Activated T-helper 1 cell treated with anti-CD3 and anti-CD28 coated beads, Interleukin-12 subunit alpha, Interleukin-12 subunit beta, Interleukin-2, Interleukin-4 antibody, amounts not matched to agents 30 ng/mL and 10 ng/mL and 1 ng/mL, durations not matched to agents 14 hours and 24 hours and 36 hours (primary cell): ENCODE data around the gene SLC6A20. TPM values are rescaled to one million over a fixed set of nuclear protein-coding genes. Genes with fewer than 3 reads are reported as not detected.

Experiments used
- DNase-seq: peaks from one replicate; pipeline ENCODE4 v3.0.0; 2021; ENCODE audit warnings: low spot score
- H3K27ac Mint-ChIP-seq: one replicate; pipeline ENCODE4 v1.8.0; 2021; ENCODE audit warnings: mild to moderate bottlenecking, mixed read lengths
- H3K27me3 Mint-ChIP-seq: one replicate; pipeline ENCODE4 v1.8.0; 2022; ENCODE audit warnings: mild to moderate bottlenecking, moderate library complexity, mixed read lengths; ENCODE audit not compliant: insufficient read depth
- H3K36me3 Mint-ChIP-seq: one replicate; pipeline ENCODE4 v1.8.0; 2021; ENCODE audit warnings: low read depth, mixed read lengths
- H3K4me1 Mint-ChIP-seq: one replicate; pipeline ENCODE4 v1.8.0; 2021; ENCODE audit warnings: low read depth, mixed read lengths
- H3K4me3 Mint-ChIP-seq: one replicate; pipeline ENCODE4 v1.8.0; 2021; ENCODE audit warnings: mild to moderate bottlenecking, moderate library complexity, mixed read lengths
- H3K9me3 Mint-ChIP-seq: one replicate; pipeline ENCODE4 v1.8.0; 2021; ENCODE audit warnings: mixed read lengths
- intact Hi-C: fragments of 100-400 bp; cut with micrococcal nuclease; formaldehyde crosslinking; loops from one replicate; pipeline ENCODE4 v1.15.1; 2024
- total RNA-seq: library from RNA; stranded (reverse); gene quantifications from 2 replicates; pipeline ENCODE4 v1.2.3, GENCODE V29; 2022

Gene SLC6A20
- total RNA-seq, 1 donor from 2014 or later: not detected

DNA sequence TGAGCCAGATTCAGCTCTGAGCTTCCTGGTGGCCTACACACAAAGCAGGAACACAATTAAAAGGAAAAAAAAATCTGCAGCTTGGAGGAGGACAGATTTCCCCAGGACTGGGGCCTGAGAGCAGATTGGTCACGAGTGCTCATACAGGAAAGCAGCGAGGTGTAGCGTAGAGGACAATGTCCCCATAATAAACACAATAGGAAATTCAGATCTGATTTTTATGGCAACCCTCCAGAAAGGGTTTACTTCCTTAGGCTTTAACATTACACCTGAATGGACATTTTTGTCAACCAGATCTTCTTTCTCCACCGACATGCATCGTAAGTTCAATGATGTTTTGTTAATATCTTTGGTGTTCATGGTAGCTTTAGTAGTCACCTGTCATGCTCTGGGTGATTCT is 23.3 kb downstream of the SLC6A20 start:
- peaks cover 9% of the 10 kb centered on the region for H3K4me1 Mint-ChIP-seq
- H3K9me3 Mint-ChIP-seq: no peaks in the 10 kb centered on the region
- peaks cover 52% of the 10 kb centered on the region for H3K27me3 Mint-ChIP-seq
- no peaks in the 10 kb centered on the region for H3K36me3 Mint-ChIP-seq
- no peak for DNase-seq
- H3K27ac Mint-ChIP-seq: no peak overlapping the region
- H3K4me3 Mint-ChIP-seq: no peak overlapping the region
- intact Hi-C loops: no loop called here

DNA sequence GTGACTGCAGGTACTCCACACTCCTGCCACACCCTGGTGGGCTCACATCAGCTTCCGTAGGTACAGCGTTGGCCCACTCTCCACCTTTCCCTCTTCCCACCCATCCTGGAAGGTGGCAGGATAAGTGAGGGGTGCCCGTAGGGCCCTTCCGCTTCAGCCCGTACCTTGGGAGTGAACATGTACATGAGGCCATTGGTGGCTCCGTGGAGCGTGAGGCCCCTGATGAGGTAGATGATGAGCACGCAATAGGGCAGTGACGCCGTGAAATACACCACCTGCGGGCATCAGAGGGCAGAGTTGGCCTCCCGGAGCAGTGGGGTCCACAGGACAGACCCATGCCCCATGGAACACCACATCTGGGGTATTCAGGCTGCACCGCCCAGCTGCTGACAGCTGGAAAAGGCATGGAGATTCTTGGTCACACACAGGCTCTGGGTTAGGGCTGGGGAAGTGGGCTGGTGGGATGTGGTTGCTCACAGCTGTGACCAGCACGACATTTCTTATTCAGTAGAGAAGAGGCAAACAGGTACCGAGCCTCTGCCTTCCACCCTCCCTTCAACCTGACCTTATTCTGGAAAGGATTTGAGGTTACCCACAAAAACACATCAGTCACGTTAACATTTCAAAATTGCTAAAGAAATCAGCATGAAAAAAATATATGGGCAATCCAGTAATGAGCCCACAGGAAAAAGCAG is 23.8 kb downstream of the SLC6A20 start:
- Mint-ChIP-seq H3K27me3 (peaks cover 53% of the 10 kb centered on the region), H3K36me3 (no peaks in the 10 kb centered on the region), H3K9me3 (peaks cover 5% of the 10 kb centered on the region), H3K27ac (no peak overlapping the region), H3K4me3 (no peak overlapping the region), H3K4me1 (peaks cover 9% of the 10 kb centered on the region)
- no peak for DNase-seq
- intact Hi-C loops: no loop called here

DNA sequence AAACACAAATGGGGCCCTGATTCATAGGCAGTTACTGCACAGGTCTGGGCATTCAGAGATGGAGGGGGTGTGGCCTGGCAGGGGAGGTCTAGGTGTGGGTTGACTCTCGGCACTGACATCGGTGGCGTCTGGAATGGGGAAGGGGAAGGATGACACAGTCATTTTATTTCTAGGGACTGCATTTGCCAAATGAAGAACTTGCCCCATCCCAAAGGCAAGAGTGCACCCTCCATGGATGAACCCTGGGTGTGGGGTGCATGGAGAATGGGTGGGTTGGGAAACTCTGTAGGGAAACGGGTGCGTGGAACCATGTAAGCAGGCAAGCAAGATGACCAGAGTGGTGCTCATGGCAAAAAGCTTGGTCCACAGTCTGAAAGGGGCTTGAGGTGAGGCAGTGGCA is 24.5 kb downstream of the SLC6A20 start:
- Mint-ChIP-seq H3K4me1 (peaks cover 9% of the 10 kb centered on the region), H3K9me3 (peaks cover 10% of the 10 kb centered on the region), H3K4me3 (no peak overlapping the region), H3K36me3 (no peaks in the 10 kb centered on the region), H3K27me3 (peaks cover 57% of the 10 kb centered on the region), H3K27ac (no peak overlapping the region)
- intact Hi-C loops: no loop called here
- DNase-seq: no peak

DNA sequence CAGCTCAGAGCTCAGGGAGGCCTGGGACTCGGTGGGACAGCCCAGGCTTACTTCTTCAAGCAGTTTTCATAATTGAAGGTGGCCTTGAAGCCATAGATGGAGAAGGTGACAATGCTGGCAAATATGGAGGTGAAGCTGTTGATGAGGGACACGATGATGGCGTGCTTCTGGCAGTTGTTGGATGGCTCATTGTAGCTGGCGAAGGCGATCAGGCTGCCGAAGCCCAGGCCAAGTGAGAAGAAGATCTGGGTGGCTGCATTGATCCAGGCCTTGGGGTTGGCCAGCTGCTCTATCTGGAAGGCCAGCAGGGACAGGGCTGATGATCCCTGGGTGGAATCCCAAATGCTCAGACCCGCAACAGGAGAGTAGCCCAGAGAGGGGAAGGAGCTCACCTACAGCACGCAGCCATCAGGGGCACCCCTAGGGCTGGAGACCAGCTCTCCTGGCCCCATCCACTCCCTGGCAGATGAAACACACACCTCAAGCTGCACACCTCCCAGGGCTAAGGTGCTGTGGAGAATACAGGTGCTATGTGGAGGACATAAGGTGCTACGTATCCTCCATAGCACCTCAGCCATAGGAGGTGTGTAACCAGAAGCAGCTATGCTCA is 25.1 kb downstream of the SLC6A20 start:
- Mint-ChIP-seq H3K36me3 (no peaks in the 10 kb centered on the region), H3K4me1 (peaks cover 9% of the 10 kb centered on the region), H3K9me3 (peaks cover 10% of the 10 kb centered on the region), H3K4me3 (no peak overlapping the region), H3K27me3 (peaks cover 57% of the 10 kb centered on the region), H3K27ac (no peak overlapping the region)
- intact Hi-C loops: no loop called here
- DNase-seq: no peak

DNA sequence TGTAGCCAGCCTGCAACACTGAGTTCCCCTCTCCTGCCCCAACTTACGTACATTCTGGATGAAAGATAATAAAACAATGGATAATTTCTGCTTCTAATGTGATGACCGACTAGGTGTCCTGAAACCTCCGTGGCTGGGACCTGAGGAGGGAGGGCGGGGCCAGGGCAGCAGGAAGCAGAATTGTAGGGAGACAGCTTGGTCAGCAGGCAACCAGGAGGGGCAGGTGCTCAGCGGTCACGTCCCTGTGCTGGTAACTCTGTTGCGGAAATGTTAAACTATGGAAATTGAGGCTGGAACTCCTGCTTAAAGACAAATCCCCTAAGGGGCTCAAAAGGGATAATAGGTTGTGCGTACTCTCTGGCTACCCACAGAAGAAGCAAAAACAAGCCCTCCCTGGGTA is 30.4 kb downstream of the SLC6A20 start:
- intact Hi-C loops: no loop called here
- no peak for DNase-seq
- no peak overlapping the region for H3K27ac Mint-ChIP-seq
- H3K27me3 Mint-ChIP-seq: peaks cover 35% of the 10 kb centered on the region
- no peaks in the 10 kb centered on the region for H3K4me1 Mint-ChIP-seq
- no peaks in the 10 kb centered on the region for H3K36me3 Mint-ChIP-seq
- no peak overlapping the region for H3K4me3 Mint-ChIP-seq
- H3K9me3 Mint-ChIP-seq: peaks cover 10% of the 10 kb centered on the region

DNA sequence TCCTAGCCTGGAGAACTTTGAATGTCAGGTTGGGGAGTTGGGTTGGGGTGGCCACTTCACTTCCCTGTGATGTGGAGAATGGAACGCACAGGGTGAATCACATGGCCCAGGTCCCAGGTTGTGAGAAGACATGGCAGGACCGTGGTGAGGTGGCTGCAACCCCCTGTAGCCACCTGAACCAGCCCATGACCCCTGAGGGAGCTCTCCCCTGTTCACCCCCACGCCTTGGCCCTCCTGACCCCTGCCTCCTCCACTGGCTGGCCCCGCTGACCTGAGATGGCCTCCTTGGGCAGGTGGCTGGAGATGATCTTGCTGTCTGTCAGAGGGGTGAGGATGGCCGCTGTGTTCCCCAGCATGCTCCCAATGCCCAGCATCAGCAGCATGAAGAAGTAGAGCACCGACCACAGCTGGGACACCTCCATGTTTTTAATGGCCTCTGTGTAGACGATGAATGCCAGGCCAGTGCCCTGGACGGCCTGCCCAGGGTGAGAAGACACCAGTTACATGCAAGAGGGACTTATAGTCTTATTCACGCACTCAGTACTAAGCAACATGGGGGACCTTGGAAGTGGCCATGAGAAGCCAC is 31.0 kb downstream of the SLC6A20 start:
- no peak for DNase-seq
- no peaks in the 10 kb centered on the region for H3K4me1 Mint-ChIP-seq
- peaks cover 10% of the 10 kb centered on the region for H3K9me3 Mint-ChIP-seq
- intact Hi-C loops: no loop called here
- H3K36me3 Mint-ChIP-seq: no peaks in the 10 kb centered on the region
- H3K27ac Mint-ChIP-seq: no peak overlapping the region
- no peak overlapping the region for H3K4me3 Mint-ChIP-seq
- peaks cover 32% of the 10 kb centered on the region for H3K27me3 Mint-ChIP-seq

DNA sequence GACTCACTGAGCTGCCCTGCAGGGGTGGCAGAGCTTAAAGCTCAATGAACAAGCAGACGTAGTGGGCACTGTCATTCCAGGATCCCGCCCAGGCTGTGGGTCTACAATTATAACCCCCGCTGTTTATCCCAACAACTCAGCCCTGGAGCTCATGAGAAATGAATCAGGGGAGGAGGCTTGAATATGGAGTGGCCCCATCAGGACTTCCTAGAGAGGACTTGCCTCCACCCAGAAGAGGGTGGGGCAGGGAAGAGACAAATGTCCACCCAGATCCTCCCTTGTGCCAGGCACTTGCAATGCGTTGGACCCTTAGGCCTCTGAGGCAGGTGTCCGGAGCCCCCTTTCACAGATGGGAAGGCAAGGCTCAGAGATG is 33.0 kb downstream of the SLC6A20 start:
- Mint-ChIP-seq H3K27ac (no peak overlapping the region), H3K27me3 (peaks cover 14% of the 10 kb centered on the region), H3K36me3 (no peaks in the 10 kb centered on the region), H3K4me1 (no peaks in the 10 kb centered on the region), H3K4me3 (no peak overlapping the region), H3K9me3 (peaks cover 10% of the 10 kb centered on the region)
- intact Hi-C loops: no loop called here
- no peak for DNase-seq

DNA sequence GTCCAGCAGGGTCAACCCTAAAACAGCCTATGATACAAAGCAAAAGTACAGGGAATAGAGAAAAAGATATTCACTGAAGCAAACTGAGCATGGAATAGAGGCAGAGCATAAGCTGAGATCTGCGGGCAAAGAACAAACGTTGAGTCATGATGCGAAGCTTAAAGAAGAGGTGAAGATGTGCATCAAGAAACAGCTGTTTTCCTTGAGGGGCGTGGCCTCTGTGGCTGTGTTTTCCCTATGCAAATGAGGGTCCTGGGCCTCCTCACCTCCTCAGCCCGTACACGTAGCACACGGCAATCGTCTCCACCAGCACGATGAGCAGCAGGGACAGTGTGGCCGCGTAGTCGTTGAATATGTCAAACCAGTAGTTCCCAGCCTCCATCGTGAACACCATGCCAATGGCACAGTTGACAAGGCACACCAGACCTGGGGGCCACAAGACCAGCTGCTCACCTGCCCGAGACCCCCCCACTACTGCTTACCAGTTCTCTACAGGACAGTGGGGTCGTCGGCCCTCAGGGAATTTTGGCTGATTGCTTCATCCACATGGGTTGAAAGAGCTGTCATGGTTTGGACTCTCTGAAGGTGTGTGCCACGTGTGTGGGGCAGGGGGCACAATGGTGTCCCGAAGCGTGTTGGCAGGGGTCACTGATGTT is 33.6 kb downstream of the SLC6A20 start:
- peaks cover 8% of the 10 kb centered on the region for H3K9me3 Mint-ChIP-seq
- DNase-seq: no peak
- H3K4me3 Mint-ChIP-seq: no peak overlapping the region
- peaks cover 12% of the 10 kb centered on the region for H3K27me3 Mint-ChIP-seq
- H3K4me1 Mint-ChIP-seq: no peaks in the 10 kb centered on the region
- no peaks in the 10 kb centered on the region for H3K36me3 Mint-ChIP-seq
- intact Hi-C loops: no loop called here
- no peak overlapping the region for H3K27ac Mint-ChIP-seq

DNA sequence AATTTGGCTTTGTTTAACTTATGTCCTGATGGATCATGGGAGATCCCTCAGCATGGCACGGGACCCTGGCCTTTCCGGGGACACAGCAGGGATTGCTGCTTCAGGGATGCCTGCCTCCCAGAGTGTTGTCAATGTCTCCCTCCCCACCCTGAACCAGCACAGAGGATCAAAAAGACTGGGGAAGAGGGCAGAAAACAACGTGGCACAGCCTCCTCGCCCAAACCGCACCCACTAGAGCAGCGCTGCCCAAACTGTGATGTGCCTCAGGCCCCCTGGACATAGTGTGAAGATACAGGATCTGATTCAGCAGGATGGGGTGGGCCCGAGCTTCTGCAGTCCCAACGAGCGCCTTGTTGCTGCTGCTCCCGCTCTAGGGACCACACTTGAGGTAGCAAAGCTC is 34.5 kb downstream of the SLC6A20 start:
- H3K4me3 Mint-ChIP-seq: no peak overlapping the region
- no peaks in the 10 kb centered on the region for H3K36me3 Mint-ChIP-seq
- H3K27me3 Mint-ChIP-seq: peaks cover 8% of the 10 kb centered on the region
- no peak for DNase-seq
- intact Hi-C loops: loop anchor here (1.0 to 2.0 kb wide), 4 partner anchors 71 to 617 kb away; no protein-coding TSS in a partner anchor
- no peak overlapping the region for H3K27ac Mint-ChIP-seq
- H3K4me1 Mint-ChIP-seq: no peaks in the 10 kb centered on the region
- H3K9me3 Mint-ChIP-seq: no peaks in the 10 kb centered on the region

DNA sequence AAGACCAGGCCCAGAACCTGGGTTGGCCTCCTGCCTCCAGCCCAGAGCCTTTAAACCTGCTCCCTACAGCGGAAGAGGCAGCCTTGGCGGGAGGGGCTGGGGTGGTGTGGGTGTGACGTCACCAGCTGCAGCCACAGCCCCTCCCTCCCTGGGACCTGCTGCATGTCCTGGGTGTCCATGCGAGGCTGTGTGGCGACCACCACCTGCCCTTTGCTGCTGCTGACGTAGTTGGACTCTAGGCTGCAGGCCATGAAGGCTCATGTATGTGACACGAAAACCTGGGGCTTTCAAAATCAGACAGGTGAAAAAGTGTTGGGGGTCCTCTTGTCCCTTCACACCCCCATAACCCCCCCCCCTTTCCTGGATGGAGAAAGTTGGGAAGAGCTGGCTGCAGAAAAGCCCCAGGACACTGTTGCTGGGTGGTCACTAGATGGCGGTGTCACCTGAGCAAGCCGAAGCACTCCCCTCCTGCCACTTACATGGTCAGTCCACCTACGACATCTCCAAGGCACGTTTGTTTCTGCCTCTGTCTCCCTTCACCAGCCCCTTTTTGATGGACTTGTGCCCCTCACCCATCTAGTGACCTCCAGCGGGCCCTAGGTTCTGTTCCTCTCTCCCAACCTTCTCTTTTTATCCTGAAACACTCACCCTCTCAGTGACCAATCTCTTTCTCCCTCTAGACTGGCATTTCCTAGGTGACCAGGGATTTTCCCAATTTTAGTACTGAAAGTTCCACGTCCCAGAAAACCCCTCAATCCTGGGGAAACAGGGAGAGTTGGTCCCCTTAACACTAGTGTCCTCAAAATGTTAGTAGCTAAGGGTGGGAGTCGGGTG is 35.2 kb downstream of the SLC6A20 start:
- Mint-ChIP-seq H3K27ac (no peak overlapping the region), H3K4me1 (no peaks in the 10 kb centered on the region), H3K36me3 (no peaks in the 10 kb centered on the region), H3K9me3 (no peaks in the 10 kb centered on the region), H3K27me3 (peaks cover 8% of the 10 kb centered on the region), H3K4me3 (no peak overlapping the region)
- peak; percentile 20 for DNase-seq
- intact Hi-C loops: loop anchor here (1.0 to 2.0 kb wide), 4 partner anchors 72 to 618 kb away; no protein-coding TSS in a partner anchor

DNA sequence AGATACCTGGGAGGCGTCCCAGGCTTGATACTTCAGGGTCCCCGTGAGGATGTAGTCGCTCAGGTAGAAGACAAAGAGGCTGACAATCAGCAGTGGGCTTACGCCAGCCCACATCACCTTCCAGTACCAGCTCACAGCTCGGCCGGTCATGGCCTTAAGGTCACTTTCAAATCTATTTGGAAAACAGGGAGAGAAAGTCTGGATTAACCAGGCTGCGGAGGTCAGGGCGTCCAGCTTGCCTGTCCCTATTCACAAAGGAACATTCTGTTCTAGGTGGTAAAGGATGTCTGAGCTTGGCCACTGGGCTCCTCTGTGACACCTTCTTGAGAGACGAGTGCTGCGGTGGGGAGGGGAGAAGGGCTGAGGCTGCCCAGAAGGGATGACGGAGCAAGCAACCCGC is 36.5 kb downstream of the SLC6A20 start:
- intact Hi-C loops: loop anchor here (2.0 kb wide), 2 partner anchors 73 to 619 kb away; no protein-coding TSS in a partner anchor
- Mint-ChIP-seq H3K9me3 (no peaks in the 10 kb centered on the region), H3K4me1 (no peaks in the 10 kb centered on the region), H3K27me3 (peaks cover 3% of the 10 kb centered on the region), H3K4me3 (no peak overlapping the region), H3K27ac (no peak overlapping the region), H3K36me3 (no peaks in the 10 kb centered on the region)
- no peak for DNase-seq

DNA sequence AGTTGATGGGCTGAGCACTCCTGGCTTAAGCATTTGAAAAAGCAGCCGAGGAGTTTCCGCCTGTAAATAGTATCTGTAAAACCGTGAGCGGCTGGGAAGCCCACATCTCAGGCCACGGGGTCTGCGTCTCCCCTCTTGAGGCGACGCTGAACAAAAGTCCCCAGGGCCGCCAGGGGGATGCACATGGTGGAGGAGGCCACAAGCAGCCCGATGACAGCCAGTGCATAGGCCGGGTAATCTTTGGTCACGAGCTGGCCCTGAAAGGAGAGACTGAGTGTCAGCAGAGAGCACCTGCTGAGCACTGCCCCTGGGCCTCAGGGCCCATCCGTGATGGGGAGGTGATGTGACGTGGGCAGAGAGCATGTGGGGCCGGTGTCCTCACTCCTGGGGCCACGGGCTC is 37.5 kb downstream of the SLC6A20 start:
- intact Hi-C loops: no loop called here
- Mint-ChIP-seq H3K36me3 (no peaks in the 10 kb centered on the region), H3K4me1 (no peaks in the 10 kb centered on the region), H3K4me3 (no peak overlapping the region), H3K9me3 (no peaks in the 10 kb centered on the region), H3K27ac (no peak overlapping the region), H3K27me3 (peaks cover 3% of the 10 kb centered on the region)
- no peak for DNase-seq
